Endothelial cell of umbilical vein (primary cell): ENCODE results near the gene MEPCE. TPM values are rescaled to one million over a fixed set of nuclear protein-coding genes. Genes with fewer than 3 reads are reported as not detected.

Experiments
- BruUV-seq: library from RNA; stranded (reverse); fragments of 400-500 nt; replicated peaks from 2 replicates; lab custom pipeline; 2021; lab: Mats Ljungman, UMichigan
- CTCF ChIA-PET: fragments of 300-600, 350-600 bp; sonication (Branson Sonifier 250); formaldehyde crosslinking; loops from one replicate; lab custom pipeline; 2021; ENCODE audit warnings: antibody characterized with exemption, inconsistent platforms; lab: Charles Lee
- POLR2A ChIA-PET: fragments of 300-600, 350-600 bp; sonication (Branson Sonifier 250); formaldehyde crosslinking; loops from one replicate; lab custom pipeline; 2021; ENCODE audit warnings: antibody characterized with exemption, inconsistent platforms; lab: Charles Lee
- DNase-seq: peaks from one replicate; pipeline ENCODE4 v3.0.0-alpha.2; 2011; ENCODE audit warnings: low read depth, low spot score
- FAIRE-seq: peaks from 2 replicates; lab custom pipeline; 2011; peaks lifted over from hg19 to GRCh38; lab: Jason Lieb, UNC
- H2AFZ ChIP-seq: 2 replicates; pipeline ENCODE4 v1.6.0; 2012; ENCODE audit warnings: low read depth, low read length, control low read depth, inconsistent platforms
- H3K27ac ChIP-seq: 2 replicates; pipeline ENCODE4 v1.5.1; 2011; ENCODE audit warnings: low read depth, mild to moderate bottlenecking, control low read depth, low read length, moderate library complexity; ENCODE audit not compliant: insufficient read depth
- H3K27me3 ChIP-seq, 2 experiments: 2 replicates each; pipeline versions ENCODE4 v1.6.0 to v1.6.1; 2011; ENCODE audit warnings: low read length in 2 of 2, mixed read lengths in 1 of 2; ENCODE audit not compliant: control insufficient read depth in 2 of 2, insufficient read depth in 2 of 2
- H3K36me3 ChIP-seq, 2 experiments: 2 replicates in 1 of 2; 3 replicates in 1 of 2; pipeline ENCODE4 v1.5.1; 2011; ENCODE audit warnings: low read length in 2 of 2, mild to moderate bottlenecking in 1 of 2, moderate library complexity in 1 of 2; ENCODE audit not compliant: control insufficient read depth in 2 of 2, insufficient read depth in 2 of 2; ENCODE audit errors: extremely low read depth in 1 of 2
- H3K4me1 ChIP-seq: 3 replicates; pipeline ENCODE4 v1.5.1; 2011; ENCODE audit warnings: mild to moderate bottlenecking, low read length; ENCODE audit not compliant: control insufficient read depth, insufficient read depth; ENCODE audit errors: extremely low read depth
- H3K4me2 ChIP-seq: 2 replicates; pipeline ENCODE4 v1.6.1; 2011; ENCODE audit warnings: low read length, control low read depth, mixed read lengths; ENCODE audit not compliant: insufficient read depth
- H3K4me3 ChIP-seq, 3 experiments: fragments of 200-600 bp in 1 of 3; sonication (generic), shearing (Covaris generic) in 1 of 3; replicated peaks in 1 of 3; 2 replicates each; pipeline ENCODE4 v1.5.1; 2011 to 2016; ENCODE audit warnings: control low read depth in 3 of 3, low read length in 3 of 3, mild to moderate bottlenecking in 2 of 3, inconsistent platforms in 1 of 3, low read depth in 1 of 3, moderate library complexity in 1 of 3; ENCODE audit not compliant: insufficient read depth in 1 of 3
- H3K79me2 ChIP-seq: 2 replicates; pipeline ENCODE4 v1.6.0; 2012; ENCODE audit warnings: low read length, inconsistent platforms; ENCODE audit not compliant: control insufficient read depth, insufficient read depth
- H3K9ac ChIP-seq: replicated peaks from 2 replicates; pipeline ENCODE3; 2011; ENCODE audit warnings: low read length, control low read depth; ENCODE audit not compliant: insufficient read depth; ENCODE audit errors: extremely low read depth
- H3K9me1 ChIP-seq: replicated peaks from 3 replicates; pipeline ENCODE4 v1.6.0; 2011; ENCODE audit warnings: mild to moderate bottlenecking, low read length; ENCODE audit not compliant: control insufficient read depth, insufficient read depth; ENCODE audit errors: extremely low read depth
- H3K9me3 ChIP-seq: replicated peaks from 2 replicates; pipeline ENCODE4 v1.5.1; 2012; ENCODE audit warnings: low read length, inconsistent platforms; ENCODE audit not compliant: control insufficient read depth, insufficient read depth
- H4K20me1 ChIP-seq: replicated peaks from 2 replicates; pipeline ENCODE3; 2011; ENCODE audit warnings: mild to moderate bottlenecking, low read length; ENCODE audit not compliant: control insufficient read depth, insufficient read depth; ENCODE audit errors: extremely low read depth
- EZH2 ChIP-seq: IDR thresholded peaks from 2 replicates; pipeline ENCODE4 v1.6.1; 2012; ENCODE audit warnings: borderline replicate concordance, low read depth, mild to moderate bottlenecking, moderate library complexity, low read length, inconsistent platforms; ENCODE audit not compliant: severe bottlenecking
- FOS ChIP-seq: IDR thresholded peaks from 2 replicates; pipeline ENCODE4 v1.6.1; 2011; ENCODE audit warnings: mild to moderate bottlenecking, low read length, moderate library complexity, borderline replicate concordance; ENCODE audit not compliant: insufficient read depth
- GATA2 ChIP-seq: IDR thresholded peaks from 2 replicates; pipeline ENCODE4 v1.7.0; 2011; ENCODE audit warnings: low read depth, mild to moderate bottlenecking, moderate library complexity, mixed read lengths, low read length; ENCODE audit not compliant: insufficient read length, insufficient read depth
- JUN ChIP-seq: IDR thresholded peaks from 2 replicates; pipeline ENCODE4 v1.6.1; 2011; ENCODE audit warnings: borderline replicate concordance, low read depth; ENCODE audit not compliant: insufficient read length, insufficient read depth
- MYC ChIP-seq: IDR thresholded peaks from one replicate; pipeline ENCODE4 v1.6.1; 2011; ENCODE audit warnings: mild to moderate bottlenecking, low read depth, low read length
- POLR2A ChIP-seq: IDR thresholded peaks from 2 replicates; pipeline ENCODE4 v1.6.1; 2012; ENCODE audit warnings: low read depth, mild to moderate bottlenecking, control low read depth, low read length
- POLR2AphosphoS5 ChIP-seq: IDR thresholded peaks from 2 replicates; pipeline ENCODE4 v1.6.1; 2012; ENCODE audit warnings: low read depth, mild to moderate bottlenecking, control low read depth, low read length, moderate library complexity; ENCODE audit not compliant: insufficient read depth
- dilution Hi-C: fragments of 300-500 bp; cut with MboI; formaldehyde crosslinking; loops from one replicate; pipeline ENCODE4 v1.15.0; 2019; ENCODE audit warnings: low sequenced_read_pairs; ENCODE audit not compliant: extremely low pct_ligation_motif_present
- intact Hi-C: fragments of 100-400 bp; cut with micrococcal nuclease; formaldehyde crosslinking; loops from one replicate; pipeline ENCODE4 v1.10.0; 2022
- polyA plus RNA-seq, 4 experiments: library from polyadenylated mRNA; depleted of rRNA in 3 of 4; stranded (reverse) in 3 of 4; unstranded in 1 of 4; fragments of >200 nt; gene quantifications; 2 replicates each; pipeline versions ENCODE4 v1.2.1 to v1.2.3, GENCODE V29; 2011 to 2012; ENCODE audit warnings: missing spikeins in 1 of 4
- total RNA-seq: library from RNA; stranded (reverse); gene quantifications from 2 replicates; pipeline ENCODE4 v1.2.3, GENCODE V29; 2021
- TF ChIP-seq, protein P1 (sequence below), 2 donors: IDR thresholded peaks; 1 replicate in 1 of 2; 2 replicates in 1 of 2; pipeline ENCODE4 v1.5.1; 2011; ENCODE audit warnings: low read length in 2 of 2, mild to moderate bottlenecking in 2 of 2, moderate library complexity in 2 of 2, control low read depth in 1 of 2, inconsistent platforms in 1 of 2, low read depth in 1 of 2; ENCODE audit not compliant: insufficient read depth in 1 of 2; ENCODE audit errors: extremely low read depth in 1 of 2
- TF ChIP-seq, protein P2 (sequence below): IDR thresholded peaks from 2 replicates; pipeline ENCODE4 v1.6.1; 2011; ENCODE audit not compliant: insufficient read depth, insufficient read length

The MEPCE gene
- total and polyA plus RNA-seq, 2 donors (not counting 3 experiments of a cell fraction or from before 2014, with no cell fraction given): 23.3 to 45.8 TPM

DNA sequence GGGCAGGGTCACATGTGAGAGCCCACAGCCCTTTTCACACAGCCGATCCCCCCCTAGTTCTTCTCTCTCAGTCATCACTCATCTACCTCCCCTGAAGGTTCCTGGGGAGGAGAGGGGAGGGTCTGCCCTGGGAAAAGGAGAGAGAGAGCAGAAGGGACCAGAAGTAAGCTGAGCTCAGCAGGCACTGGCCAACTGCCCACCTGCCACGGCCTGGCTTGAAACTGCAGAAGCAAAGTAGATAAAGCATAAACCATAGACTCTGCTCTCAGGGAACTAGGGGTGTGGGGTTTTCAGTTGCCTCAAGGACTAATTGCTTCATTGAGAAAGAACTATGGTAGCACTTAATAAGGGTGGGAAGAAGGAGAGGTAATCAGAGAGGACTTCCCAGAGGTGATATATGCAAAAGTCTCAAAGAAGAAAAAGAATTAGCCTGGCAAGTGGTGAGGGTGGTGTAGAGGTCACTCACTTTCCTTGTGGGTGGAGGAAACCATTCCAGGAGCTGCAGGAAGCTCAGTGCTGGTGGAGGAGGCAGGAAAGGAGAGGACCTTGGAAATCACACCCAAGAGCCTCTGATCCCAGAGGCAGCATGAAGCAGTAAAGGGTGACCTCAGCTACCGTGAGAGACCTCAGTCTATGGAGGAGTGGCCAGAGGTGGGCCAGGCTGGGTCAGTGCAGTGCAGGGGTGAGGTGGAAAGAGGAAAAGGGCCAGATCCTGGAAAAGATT, 39.2 kb upstream of the MEPCE start:
- Histone ChIP-seq H3K9me1 (no peaks in the 10 kb centered on the region), H3K27me3 (peaks cover 9 to 20% of the 10 kb centered on the region in 2 experiments), H4K20me1 (no peaks in the 10 kb centered on the region), H3K4me2 (no peak overlapping the region), H3K4me3 (no peak overlapping the region), H3K27ac (no peak overlapping the region), H3K36me3 (no peaks in the 10 kb centered on the region), H3K9me3 (no peaks in the 10 kb centered on the region), H3K4me1 (no peaks in the 10 kb centered on the region), H3K79me2 (no peaks in the 10 kb centered on the region), H2AFZ (no peak overlapping the region), H3K9ac (no peak overlapping the region)
- intact Hi-C loops (no loop called here), dilution Hi-C loops (no loop called here)
- no TSS peak for BruUV-seq
- FAIRE-seq (no peak), DNase-seq (no peak)
- POLR2A ChIA-PET: no interaction called here
- CTCF ChIA-PET: interaction anchor here (3.4 kb wide), 1 partner anchor 17 kb away, joined by 12 read pairs; no protein-coding TSS in a partner anchor
- no peak for TF ChIP-seq EZH2
- no peak for TF ChIP-seq POLR2A
- TF ChIP-seq, protein P1, sequence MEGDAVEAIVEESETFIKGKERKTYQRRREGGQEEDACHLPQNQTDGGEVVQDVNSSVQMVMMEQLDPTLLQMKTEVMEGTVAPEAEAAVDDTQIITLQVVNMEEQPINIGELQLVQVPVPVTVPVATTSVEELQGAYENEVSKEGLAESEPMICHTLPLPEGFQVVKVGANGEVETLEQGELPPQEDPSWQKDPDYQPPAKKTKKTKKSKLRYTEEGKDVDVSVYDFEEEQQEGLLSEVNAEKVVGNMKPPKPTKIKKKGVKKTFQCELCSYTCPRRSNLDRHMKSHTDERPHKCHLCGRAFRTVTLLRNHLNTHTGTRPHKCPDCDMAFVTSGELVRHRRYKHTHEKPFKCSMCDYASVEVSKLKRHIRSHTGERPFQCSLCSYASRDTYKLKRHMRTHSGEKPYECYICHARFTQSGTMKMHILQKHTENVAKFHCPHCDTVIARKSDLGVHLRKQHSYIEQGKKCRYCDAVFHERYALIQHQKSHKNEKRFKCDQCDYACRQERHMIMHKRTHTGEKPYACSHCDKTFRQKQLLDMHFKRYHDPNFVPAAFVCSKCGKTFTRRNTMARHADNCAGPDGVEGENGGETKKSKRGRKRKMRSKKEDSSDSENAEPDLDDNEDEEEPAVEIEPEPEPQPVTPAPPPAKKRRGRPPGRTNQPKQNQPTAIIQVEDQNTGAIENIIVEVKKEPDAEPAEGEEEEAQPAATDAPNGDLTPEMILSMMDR (IDR thresholded peaks at IDR 0.05; ENCODE audit: extremely low read depth in 1 of 2, insufficient read depth in 1 of 2, low read depth in 1 of 2, low read length in 2 of 2): no peak
- no peak for TF ChIP-seq GATA2
- TF ChIP-seq, protein P2, sequence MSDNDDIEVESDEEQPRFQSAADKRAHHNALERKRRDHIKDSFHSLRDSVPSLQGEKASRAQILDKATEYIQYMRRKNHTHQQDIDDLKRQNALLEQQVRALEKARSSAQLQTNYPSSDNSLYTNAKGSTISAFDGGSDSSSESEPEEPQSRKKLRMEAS: no peak
- no peak for TF ChIP-seq FOS
- TF ChIP-seq POLR2AphosphoS5: no peak
- TF ChIP-seq MYC: no peak
- no peak for TF ChIP-seq JUN
